HG02763 (cell line): Measurements from ENCODE around the gene MSI1.

Experiments used
- ATAC-seq: cut with Tn5 transposase; IDR thresholded peaks from one replicate; pipeline ENCODE4 v1.9.1; 2021; ENCODE audit warnings: mild to moderate bottlenecking, moderate library complexity; ENCODE audit not compliant: unreplicated experiment

The MSI1 gene

DNA sequence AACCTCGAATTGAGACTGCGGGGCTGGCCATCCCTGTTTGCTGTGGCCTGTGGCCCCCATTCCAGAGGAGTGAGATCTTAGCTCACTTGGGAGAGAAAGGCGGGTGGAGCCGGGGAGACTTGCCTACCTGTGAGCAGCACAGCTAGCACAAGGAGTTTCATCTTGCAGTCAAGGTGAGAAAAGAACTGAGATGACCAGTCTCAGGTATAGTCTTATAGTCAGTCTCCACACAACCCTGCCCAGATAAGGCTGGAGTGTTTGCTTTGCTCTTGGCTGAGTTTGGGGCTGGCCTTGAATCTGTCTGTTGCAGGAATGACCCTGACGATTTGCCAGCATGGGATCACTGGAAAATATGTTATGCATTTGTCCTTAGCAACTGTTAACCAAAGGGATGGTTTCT lies 41.4 kb downstream of the MSI1 start, which contains the start of gene PLA2G1B:
PLA2G1B (minus strand) TSS at position 187 of the 400 bp plus-strand sequence; CDS start at position 161, 26 bp downstream.
- ATAC-seq, result no peak

DNA sequence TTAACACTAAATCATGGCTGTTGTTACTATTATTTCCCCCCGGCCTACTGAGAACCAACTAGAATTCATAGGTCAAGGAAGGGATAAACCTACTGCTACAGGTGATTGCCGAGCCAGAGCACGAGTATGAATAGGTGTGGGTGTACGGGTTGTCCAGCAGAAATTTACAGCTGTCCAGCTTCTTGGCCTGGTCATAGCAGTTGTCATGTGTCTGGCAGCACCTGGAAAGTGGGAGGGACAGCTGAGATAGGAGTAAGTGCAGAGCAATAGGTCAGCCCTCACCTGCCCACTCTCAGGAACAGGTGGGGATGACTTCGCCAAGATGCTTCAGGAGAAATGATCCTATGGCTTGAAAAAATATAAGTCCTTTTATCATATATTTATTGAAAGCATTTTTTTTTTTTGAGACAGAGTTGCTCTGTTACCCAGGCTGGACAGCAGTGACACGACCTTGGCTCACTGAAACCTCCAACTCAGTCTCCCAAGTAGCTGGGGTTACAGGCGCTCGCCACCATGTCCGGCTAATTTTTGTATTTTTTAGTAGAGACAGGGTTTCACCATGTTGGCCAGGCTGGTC lies 44.0 kb downstream of the MSI1 start:
- ATAC-seq, result no peak

- ATAC-seq, result no peak
These were observed 45.2 kb downstream of the MSI1 start for GRCh38 chr12:120323772-120324171.

DNA sequence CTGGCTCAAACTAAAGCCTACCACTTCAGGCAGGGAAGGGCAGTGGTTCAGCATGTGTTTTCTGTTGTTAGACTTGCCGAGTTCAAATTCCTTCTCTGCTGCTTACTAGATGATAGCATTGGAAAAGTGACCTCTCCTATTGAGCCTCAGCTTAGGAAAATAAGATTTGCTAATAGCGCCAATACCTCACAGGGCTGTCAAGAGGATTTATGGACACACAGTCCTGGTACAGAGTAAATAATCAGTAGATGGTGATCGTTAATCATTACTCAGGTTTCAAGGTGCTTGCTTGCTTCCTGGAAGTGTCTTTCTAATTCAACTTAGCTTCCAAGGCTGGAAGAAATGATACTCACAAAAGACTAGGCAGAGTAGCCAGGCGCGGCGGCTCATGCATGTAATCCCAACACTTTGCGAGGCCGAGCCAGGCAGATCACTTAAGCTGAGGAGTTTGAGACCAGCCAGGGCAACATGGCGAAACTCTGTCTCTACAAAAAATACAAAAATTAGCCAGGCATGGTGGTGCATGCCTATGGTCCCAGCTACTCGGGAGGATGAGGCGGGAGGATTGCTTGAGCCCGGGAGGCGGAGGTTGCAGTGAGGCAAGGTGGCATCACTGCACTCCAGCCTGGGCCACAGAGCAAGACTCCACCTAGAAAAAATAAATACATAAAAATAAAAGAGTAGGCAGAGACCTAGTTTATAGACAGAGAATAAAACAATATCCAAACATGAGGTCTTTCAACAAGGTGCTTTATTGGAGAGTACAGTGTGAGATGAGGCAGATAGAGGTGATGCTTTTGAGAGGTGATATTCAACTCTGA lies 47.4 kb downstream of the MSI1 start:
- no peak for ATAC-seq

GRCh38 chr12:120317224-120318105 lies 51.5 kb downstream of the MSI1 start:
- peak; percentile 99 for ATAC-seq

- no peak for ATAC-seq
These were observed 52.2 kb downstream of the MSI1 start for GRCh38 chr12:120316798-120317223.

GRCh38 chr12:120314220-120314619 lies 54.7 kb downstream of the MSI1 start:
- ATAC-seq, result no peak

DNA sequence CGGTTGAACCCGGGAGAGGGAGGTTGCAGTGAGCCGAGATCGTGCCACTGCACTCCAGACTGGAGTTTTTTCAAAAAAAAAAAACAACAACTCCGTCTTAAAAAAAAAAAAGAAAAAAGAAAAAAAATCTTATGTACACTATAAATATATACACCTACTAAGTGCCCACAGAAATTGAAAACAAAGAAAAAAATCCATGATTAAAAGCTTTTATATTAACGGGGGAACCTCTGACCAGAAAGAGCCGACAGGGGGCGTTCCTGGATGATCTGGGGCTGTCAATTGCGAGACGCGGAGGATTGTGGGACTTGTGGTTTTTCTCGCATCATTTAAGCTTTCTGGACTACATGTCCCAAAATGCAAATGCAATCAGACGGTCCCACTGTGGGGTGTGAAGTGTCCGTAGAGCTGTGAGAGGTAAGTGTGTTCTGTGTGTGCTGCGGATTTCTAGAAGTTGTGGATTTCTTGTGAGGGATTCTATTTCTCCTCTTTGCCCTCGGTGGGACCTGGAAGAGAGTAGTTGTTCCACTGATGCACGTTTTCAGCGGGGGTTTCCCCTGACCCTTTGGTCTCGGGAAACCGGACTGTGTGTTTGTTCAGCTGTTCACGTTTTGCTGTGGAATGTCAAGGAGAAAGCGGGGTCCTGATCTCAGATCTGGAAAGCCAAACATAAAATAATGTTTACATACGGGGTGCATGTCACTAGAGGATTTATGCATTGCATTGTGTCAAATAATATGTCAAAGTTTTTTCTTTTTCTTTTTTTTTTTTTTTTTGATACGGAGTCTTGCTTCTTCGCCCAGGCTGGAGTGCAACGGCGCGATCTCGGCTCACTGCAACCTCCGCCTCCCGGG lies 66.8 kb downstream of the MSI1 start, which contains the start of gene SIRT4:
SIRT4 (plus strand) TSS at position 360 of the 854 bp plus-strand sequence. CDS start 1,241 bp downstream, outside the sequence.
- ATAC-seq, result peak; percentile 89

- ATAC-seq, result peak; percentile 28
These were observed 76.1 kb downstream of the MSI1 start, which contains the start of gene RNU4-1 for GRCh38 chr12:120292661-120293531. Gene RNU4-1, minus strand, starts transcription at chr12:120293237.

- peak; percentile 20 for ATAC-seq
These were observed 76.6 kb downstream of the MSI1 start for GRCh38 chr12:120292411-120292660.
